Measurements from ENCODE around the gene KRT6A.

The KRT6A gene

DNA sequence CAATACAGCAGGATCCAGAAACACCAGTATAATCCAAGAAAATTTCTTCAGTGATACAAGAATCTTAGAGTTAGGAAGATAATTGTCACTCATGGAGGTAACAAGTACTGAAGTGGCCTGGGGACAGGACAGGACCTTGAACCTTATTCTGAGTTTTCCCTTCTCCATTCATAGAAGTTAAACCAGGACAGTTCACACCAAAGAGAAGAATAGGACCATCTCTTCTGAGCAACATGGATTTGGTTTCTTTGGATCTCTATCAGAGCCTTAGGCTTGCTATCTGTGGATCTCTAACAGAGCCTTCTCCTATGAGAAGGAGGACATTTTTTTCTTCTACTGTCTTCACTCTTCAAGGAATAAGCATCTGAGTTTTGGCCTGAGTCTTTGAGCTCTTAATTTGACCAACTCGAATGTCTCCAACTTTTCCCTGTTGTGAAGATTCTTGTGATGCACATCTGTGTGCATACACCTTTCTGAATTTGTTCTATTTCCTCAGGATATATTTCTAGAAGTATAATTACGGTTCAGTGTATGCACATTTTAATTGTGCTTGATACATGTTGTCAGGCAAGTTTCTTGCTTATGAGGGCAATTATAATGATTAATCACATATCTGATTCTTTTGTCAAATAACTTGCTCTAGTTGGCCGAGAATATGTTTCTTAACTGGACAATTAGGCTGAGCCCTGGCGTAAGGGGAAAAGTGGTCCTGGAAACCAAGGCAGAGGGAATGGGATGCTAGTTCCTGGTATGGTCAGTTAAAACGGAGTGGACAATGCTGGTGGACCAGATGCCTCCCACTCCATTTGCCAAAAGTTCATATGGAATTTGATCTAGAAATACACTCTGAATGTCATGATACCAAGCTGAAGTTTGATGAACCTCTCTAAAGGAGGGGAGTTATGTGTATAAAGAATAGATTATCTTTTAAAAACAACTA is 6.6 kb downstream of the KRT6A start:
- TF ChIP-seq CTCF (IDR thresholded peaks at IDR 0.05; ENCODE audit: low read depth, low read length, missing control alignments) = no peak
- H3K4me3 ChIP-seq (ENCODE audit: low read depth, low read length) = no peak overlapping the region
- no peak for DNase-seq (ENCODE audit: low read depth)

DNA sequence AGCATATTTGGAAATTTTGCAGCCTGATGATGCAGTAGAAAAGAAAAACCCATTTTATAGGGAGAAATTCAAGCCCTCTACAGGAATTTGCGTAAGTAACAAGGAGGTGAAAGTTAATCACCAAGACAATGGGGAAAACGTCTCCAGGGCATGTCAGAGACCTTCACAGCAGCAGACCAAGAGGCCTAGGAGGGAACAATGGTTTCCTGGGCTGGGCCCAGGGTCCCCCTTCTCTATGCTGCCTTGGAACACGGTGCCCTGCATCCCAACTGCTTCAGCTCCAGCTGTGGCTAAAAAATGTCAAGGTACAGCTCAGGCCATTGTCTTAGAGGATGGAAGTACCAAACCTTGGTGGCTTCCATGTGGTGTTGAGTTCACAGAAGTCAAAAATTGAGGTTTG is 13.0 kb downstream of the KRT6A start:
- DNase-seq (ENCODE audit: low read depth) = no peak
- no peak overlapping the region for H3K4me3 ChIP-seq (ENCODE audit: low read depth, low read length)
- TF ChIP-seq CTCF (IDR thresholded peaks at IDR 0.05; ENCODE audit: low read depth, low read length, missing control alignments) = no peak

- H3K4me3 ChIP-seq (ENCODE audit: low read depth, low read length) = no peak overlapping the region
- TF ChIP-seq CTCF (IDR thresholded peaks at IDR 0.05; ENCODE audit: low read depth, low read length, missing control alignments) = no peak
- DNase-seq (ENCODE audit: low read depth) = no peak
Measured at GRCh38 chr12:52477651-52478050, 15.4 kb downstream of the KRT6A start.

GRCh38 chr12:52474212-52474611 is 18.8 kb downstream of the KRT6A start:
- no peak for DNase-seq (ENCODE audit: low read depth)
- no peak overlapping the region for H3K4me3 ChIP-seq (ENCODE audit: low read depth, low read length)
- no peak for TF ChIP-seq CTCF (IDR thresholded peaks at IDR 0.05; ENCODE audit: low read depth, low read length, missing control alignments)

DNA sequence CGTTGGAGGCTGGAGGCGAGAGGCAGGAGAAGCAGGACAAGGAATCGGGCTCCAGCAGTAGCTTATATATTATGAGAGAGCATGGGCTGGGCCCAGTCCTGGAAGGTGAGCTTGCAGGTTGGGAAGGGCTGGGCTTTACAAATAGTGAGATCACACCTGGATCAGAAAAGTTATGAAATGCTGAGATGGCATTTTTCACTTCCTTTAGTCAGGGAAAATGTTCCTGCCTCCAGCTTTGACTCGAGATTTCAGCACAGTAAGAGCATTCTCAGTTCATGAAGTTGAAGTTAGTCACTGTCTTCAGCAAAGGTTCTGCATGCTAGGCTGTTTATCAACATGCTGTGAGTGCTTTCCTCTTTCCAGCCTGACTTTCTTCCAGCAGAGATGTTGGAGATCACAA is 19.3 kb downstream of the KRT6A start, which contains the start of gene KRT6C:
Gene KRT6C, minus strand, starts transcription at position 38 of the 400 bp plus-strand sequence. CDS start 68 bp downstream, outside the sequence.
- no peak within 1 kb of the TSS for H3K4me3 ChIP-seq (ENCODE audit: low read depth, low read length)
- TF ChIP-seq CTCF (IDR thresholded peaks at IDR 0.05; ENCODE audit: low read depth, low read length, missing control alignments) = no peak
- no peak for DNase-seq (ENCODE audit: low read depth)

DNA sequence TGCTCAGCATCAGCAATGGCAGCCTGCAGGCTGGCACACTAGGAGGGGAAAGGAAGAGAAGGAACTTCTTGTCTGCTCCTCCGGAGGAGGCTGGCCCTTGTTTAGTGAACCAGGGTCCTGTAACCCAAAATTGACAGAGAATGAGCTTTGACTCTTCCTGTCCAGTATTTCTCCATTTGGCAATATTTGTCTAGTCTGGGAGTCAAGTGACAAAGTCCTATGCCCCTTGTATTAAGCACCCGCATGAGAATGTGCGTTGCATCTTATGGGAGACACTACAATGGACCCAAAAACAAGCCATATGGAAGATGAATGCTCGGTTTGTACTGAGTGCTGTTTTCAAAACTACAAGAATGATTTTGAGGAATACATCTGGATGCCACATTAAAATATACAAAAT is 23.2 kb downstream of the KRT6A start:
- H3K4me3 ChIP-seq (ENCODE audit: low read depth, low read length) = no peak overlapping the region
- DNase-seq (ENCODE audit: low read depth) = no peak
- no peak for TF ChIP-seq CTCF (IDR thresholded peaks at IDR 0.05; ENCODE audit: low read depth, low read length, missing control alignments)

DNA sequence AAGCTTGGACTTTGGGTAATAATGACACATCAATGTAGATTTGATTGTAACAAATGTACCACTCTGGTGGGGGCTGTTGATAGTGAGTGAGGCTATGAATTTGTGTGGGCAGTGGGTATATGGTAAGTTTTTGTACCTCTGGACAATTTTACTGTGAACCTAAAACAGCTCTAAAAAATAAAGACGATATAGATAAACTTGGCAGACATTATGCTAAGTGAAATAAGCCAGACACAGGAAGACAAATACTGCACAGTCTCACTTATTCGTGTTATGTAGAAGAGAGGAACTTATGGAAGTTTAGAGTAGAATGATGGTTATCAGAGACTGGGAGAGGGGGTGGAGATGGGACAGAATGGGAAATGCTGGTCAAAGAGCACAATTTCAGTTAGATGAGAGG is 28.2 kb downstream of the KRT6A start:
- no peak for TF ChIP-seq CTCF (IDR thresholded peaks at IDR 0.05; ENCODE audit: low read depth, low read length, missing control alignments)
- no peak overlapping the region for H3K4me3 ChIP-seq (ENCODE audit: low read depth, low read length)
- DNase-seq (ENCODE audit: low read depth) = no peak
